Stimulated activated CD4-positive, alpha-beta T cell treated with anti-CD3 and anti-CD28 coated beads, Interleukin-4, amount 100 ng/mL, for 4 hours (primary cell): ENCODE results near the gene ZFP69B.
"Not testable (repeated sequence)": the region's sequence is repeated elsewhere in the genome, so short reads cannot be mapped to it uniquely, and the experiment has no call there.

ENCODE experiments used
- DNase-seq, 2 experiments: peaks; one replicate each; pipeline ENCODE4 v3.0.0-alpha.2; 2020

ZFP69B gene

DNA sequence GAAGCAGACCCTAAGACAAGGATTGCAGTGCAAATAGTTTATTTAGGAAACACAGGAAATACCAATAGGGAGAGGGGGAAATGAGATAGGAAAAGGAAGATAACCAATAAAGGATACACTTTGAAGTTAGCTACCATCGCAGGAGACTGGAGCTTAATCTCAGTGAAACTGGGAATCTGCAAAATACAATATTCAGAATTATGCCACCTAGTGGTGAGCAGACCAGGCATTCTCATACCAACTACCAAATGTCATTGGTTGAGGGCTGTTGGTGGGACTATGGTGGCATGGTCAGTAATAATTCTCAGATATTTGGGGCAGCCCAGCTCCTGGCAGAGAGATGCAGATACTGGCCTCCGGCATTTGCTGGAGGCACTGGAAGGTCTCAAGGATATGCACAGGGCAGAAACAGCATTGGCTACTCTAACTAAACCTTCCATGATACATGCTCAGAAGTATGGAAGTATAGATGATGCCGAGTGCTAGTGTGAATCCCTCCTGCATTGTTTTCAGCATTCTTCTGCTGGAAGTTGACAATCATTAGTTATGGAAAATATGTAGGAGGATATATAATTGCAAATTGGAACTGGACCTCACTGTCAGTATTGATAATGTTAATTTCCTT lies 11.8 kb upstream of the ZFP69B start:
- DNase-seq, result peak in 1 of 2 experiments; percentile 3

DNA sequence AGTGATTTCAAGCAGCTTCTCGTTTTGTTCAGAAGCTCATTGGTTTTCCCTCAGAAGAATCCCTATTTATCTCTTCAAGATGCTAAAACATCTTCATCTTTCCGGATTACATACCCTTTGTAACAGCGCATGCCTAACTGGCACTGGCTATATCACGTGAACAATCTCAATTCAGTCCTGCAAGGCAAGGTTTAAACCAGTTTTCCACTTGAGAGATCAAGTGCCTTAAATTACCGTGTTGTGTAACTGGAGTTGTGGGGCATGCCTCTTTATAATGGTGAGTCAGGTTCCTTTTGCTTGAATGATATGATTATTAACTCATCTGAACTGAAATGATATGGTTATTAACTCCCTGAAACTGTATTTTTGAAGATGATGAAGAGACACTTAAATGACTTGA lies 11.0 kb upstream of the ZFP69B start:
- no peak for DNase-seq

DNA sequence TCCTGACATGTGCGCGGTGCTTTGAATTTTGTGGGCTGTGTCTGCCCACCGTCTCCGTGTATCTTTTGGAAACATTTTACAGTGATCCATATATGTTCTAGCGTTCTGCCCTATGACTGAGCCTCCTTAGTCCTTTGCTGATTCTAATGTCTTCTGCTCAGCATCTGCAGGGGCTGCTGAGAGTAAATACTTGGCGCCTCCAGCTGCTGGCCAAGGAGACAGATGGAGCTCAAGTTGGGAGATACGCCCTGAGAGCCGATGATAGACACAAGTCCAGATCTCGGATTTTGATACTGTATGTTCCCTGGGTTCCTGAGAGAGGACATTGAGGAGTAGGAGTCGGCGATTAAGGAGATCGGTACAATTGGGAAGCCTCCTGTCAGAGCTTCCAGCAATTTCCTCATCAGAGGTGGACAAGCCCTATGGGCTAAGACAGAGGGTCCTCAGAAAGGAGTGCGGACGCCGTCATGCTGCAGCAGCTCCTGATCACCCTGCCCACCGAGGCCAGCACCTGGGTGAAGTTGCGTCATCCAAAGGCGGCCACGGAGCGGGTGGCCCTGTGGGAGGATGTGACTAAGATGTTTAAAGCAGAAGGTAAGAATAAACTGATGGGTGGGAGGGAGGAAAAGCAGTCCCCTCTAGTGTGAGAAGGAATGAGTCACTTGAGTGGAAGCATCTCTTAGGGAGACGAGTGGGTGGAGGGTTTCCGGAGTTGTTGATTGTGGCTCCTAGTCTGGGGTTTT lies 390 bp downstream of the ZFP69B start:
- peak; percentile 77 to 92 for DNase-seq

DNA sequence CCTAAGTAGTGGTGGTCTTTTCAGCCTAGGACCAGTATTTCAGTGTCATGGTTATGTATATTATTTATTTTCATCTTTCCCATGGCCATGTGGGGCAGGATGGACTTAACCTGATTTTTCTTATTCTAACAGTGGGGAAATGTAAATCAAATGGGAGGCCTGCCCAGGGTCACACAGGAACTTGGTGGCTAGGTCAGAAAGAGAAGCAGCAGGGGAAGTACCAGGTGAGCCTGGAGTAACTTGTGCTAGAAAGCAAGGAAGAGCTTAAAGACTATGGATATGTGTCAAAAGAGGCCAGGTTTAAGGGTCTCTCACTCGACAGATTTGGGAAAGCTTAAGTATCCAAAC lies 936 bp downstream of the ZFP69B start:
- DNase-seq, result peak in 1 of 2 experiments; percentile 11

DNA sequence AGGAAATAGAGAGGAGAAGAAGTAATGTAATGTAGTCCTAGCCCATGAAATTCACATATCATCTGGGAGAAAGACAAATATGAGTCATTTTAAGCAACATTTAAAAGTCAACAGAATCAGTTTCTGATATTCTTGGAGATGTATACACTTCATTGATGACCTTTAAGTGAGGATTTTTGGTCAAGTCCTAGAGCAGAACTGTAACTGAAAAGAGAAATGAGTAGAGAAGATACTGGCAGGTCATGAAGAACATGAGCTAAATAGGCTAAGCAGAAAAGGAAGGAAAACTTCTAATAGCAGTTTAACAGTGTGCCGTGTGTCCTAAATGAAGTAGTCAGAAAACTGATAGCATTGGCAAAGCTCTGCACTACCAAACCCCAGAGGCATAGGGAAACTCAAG lies 4.6 kb downstream of the ZFP69B start:
- no peak for DNase-seq

DNA sequence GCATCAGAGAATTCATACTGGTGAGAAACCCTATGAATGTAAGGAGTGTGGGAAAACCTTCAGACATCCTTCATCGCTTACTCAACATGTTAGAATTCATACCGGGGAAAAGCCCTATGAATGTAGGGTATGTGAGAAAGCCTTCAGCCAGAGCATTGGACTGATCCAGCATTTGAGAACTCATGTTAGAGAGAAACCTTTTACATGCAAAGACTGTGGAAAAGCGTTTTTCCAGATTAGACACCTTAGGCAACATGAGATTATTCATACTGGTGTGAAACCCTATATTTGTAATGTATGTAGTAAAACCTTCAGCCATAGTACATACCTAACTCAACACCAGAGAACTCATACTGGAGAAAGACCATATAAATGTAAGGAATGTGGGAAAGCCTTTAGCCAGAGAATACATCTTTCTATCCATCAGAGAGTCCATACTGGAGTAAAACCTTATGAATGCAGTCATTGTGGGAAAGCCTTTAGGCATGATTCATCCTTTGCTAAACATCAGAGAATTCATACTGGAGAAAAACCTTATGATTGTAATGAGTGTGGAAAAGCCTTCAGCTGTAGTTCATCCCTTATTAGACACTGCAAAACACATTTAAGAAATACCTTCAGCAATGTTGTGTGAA lies 12.8 kb downstream of the ZFP69B start:
- DNase-seq, result no peak

DNA sequence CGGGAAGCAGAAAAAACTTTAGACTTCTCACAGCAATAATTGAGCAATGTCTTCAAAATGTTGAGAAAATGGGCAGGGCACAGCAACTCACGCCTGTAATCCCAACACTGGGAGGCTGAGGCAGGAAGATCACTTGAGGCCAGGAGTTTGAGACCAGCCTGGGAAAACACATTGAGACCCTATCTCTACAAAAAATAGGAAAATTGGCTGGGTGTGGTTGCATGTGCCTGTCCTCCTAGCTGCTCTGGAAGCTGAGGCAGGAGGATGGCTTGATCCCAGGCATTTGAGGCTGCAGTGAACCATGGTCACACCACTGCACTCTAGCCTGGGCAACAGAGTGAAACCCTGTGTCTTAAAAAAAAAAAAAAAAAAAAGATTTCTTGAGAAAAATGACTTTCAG lies 19.1 kb downstream of the ZFP69B start:
- no peak for DNase-seq

DNA sequence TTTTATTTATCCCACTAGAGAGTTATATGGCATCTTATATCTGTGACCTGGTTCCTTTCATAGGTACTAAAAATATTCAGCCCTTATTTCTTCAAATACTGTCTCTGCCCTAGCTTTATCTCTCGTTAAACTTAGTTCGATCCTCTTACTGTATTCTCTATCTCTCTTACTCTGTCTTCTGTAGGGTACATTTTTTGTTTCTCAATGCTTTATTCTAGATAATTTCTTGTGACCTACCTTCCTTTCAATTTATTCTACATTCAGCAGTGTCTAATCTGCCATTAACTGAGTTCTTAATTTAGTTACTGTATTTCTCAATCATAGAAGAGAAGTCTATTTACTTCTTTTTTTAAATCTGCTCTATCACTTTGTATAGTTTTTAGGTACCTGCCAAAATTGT lies 25.0 kb downstream of the ZFP69B start:
- DNase-seq, result no peak

DNA sequence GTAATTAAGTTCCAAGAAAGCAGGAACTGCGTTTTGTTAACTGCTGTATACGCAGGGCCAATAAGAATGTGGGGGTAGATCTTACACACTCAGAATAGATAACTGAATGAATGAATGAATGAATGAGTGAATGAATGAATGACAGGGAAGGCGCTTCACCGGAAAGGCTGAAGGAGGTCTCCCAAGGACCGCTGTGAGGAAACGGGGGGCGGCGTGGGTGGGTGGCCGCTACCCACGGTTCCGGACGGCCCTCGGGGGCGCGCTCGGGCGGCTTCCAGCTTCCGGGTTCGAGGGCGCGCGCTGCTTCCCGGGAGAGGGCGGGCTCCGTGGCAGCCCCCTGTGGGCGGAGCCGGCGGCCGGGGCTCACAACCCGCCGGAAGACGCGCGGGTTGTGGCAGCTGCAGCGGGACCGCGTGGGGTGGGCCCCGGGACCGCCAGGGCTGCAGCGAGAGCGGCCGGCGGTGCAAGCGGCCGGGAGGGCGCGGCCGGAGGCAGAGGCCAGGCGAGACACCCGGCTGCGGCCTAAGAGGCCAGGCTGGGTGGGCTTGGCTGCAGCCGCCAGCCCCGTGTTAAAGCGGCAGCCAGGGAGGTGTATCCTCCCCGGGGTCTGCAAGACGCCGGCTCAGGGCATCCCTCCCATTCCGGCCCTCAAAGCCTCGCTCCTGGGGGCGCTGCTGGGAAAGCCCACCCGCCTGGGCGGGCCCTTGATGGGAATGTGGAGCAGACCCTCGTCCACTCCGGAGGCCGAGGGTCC lies 26.8 kb downstream of the ZFP69B start, which contains the start of gene ZFP69:
ZFP69 (plus strand) TSS at position 367 of the 754 bp plus-strand sequence. CDS start 2,072 bp downstream, outside the sequence.
- DNase-seq, result peak; percentile 70 to 72

DNA sequence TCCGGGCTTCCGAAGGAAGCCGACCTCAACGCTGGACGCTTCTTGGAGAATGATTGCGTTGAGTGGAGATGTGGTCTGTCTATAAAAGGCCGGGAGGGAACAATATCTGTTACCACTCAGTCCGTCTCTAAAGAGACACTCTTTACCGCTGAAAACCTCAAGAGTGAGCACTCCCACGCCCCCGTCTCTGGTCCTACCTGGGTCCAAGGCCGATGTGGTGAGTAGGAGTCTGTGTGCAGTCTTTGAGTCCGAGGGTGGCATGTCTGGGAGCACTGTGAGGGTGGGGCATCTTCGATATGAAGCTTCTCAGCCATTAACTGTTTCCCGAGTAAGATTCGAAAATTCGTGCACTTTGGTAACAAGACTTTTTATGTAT lies 27.4 kb downstream of the ZFP69B start:
- DNase-seq, result peak in 1 of 2 experiments; percentile 27

DNA sequence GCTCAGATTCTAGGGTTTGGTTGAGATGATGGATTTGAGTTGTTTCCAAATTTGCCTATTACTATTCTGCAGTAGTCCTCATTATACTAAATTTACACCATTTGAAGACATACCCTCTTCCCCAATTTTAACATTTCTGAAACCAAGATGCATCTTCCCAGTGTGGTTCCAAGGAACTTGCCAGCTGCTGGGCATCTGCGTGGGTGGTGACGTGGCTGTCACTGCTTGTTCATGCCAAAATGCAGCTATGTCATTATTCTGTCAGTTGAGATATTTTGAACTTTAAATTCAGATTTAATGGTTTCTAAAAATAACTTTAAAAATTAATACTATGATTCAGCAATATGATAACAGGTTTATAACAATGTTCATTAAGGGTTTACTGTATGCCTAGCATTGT lies 28.0 kb downstream of the ZFP69B start:
- DNase-seq, result no peak

DNA sequence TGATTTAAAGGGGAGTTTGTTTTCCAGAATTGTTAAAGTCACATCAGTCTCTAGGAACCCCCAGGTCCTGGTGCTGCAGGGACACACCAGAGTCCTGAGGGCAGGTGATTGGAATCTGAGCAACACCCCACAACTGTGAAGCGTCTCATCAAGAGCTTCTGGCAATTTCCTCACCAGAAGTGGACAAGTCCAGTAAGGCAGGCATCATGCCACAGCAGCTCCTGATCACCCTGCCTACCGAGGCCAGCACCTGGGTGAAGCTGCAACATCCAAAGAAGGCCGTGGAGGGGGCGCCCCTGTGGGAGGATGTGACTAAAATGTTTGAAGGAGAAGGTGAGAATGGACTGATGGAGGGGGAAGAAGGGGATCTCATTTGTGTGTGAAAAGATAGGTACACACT lies 28.9 kb downstream of the ZFP69B start:
- DNase-seq, result no peak

DNA sequence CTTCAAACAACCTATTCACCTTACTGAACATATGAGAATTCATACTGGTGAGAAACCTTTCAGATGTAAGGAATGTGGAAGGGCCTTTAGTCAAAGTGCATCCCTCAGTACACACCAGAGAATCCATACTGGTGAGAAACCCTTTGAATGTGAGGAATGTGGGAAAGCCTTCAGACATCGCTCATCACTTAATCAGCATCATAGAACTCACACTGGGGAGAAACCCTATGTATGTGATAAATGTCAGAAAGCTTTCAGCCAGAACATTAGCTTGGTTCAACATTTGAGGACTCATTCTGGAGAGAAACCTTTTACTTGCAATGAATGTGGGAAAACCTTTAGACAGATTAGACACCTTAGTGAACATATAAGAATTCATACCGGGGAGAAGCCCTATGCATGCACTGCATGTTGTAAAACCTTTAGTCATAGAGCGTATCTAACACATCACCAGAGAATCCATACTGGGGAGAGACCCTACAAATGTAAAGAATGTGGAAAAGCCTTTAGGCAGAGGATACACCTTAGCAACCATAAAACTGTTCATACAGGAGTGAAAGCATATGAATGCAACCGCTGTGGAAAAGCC lies 45.1 kb downstream of the ZFP69B start:
- DNase-seq, result no peak

DNA sequence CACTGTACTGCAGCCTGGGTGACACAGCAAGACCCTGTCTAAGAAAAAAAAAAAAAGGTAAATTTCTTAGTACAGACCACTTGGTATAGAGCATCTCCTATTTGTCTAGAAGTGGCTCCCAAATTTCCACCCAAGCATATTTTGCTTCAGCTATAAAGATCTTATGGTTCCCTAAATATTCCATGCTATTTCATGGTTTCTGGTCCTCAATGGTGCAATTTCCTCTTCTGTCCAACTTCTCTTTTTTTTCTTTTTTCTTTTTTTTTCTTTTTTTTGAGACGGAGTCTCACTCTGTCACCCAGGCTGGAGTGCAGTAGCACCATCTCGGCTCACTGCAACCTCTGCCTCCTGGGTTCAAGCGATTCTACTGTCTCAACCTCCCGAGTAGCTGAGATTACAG lies 52.4 kb downstream of the ZFP69B start:
- not testable (repeated sequence) for DNase-seq

DNA sequence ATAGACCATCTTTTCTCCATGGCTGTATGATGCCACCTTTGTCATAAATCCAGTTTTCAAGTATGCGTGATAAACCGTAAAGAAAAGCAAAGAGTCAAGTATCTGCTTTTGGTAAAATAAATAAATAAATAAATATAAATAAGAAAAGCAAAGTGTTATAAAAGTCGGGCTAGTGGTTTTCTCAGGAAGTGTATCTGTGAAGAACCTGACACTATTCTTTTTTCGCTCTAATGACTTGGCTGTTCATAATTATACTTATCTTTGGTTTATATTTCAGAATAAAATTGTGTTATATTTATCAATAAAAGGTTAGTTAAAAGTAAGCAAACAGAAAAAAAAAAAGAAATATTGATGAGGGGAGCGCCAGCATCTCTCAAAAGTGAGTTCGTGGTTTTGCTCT lies 57.7 kb downstream of the ZFP69B start:
- no peak for DNase-seq

DNA sequence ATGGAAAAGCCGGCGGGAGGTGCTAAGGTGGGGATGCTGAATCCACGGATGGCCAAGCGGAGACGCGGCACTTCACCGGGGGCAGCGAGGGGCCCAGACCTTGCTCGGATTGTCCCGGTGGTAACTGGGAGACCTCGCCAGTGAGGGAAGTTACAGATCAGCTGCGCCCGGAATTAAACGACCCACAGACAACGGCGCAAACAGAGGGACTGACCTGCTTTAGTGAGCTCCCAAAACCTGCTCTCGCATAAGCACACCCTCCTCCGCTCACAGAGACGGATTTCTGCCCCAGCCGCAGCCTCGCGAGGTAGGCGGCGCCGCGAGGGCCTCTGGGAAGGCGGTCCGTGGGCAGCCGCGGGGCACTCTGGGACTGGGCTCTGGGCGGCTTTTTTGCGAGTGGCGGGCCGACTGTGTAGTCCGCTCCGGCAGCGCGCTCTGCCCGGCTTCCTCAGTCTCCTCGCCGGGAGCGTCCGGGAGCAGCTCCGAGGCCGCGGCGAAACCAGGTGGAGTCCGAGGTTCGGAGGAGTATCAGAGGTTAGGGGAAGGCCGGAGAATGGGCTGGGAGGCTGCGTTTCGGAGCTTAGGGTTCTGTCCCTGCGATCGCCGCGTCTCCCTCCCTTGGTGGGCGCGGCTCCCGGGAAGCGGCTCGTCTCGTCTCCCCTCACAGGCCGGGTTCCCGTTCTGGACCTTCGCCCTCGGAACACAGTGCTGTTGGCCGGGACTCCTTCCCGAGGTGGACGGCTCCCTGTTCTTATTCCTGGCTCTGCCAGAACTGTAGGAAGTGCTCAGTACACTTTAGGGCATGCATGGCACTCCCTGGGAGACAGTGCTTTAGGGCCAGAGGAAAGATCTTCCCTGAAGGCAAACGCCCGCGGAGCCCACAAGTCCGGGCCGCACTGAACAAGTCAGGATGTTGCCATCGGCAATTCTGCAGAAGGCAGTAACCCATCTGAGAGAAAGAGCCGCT lies 58.4 kb downstream of the ZFP69B start, which contains the start of gene EXO5:
EXO5 (plus strand) TSS at position 393 of the 967 bp plus-strand sequence. CDS start 5,778 bp downstream, outside the sequence.
- DNase-seq, result peak; percentile 84
